Breast epithelium (tissue), 3 donors: ENCODE results near the gene ZNF614.
"Not testable (repeated sequence)": the region's sequence is repeated elsewhere in the genome, so short reads cannot be mapped to it uniquely, and the experiment has no call there.

ENCODE experiments used
- POLR2A ChIP-seq: fragments of 450-650 bp; IDR thresholded peaks from one replicate; pipeline ENCODE4 v1.6.1; 2016; ENCODE audit warnings: antibody characterized with exemption, mild to moderate bottlenecking, moderate library complexity
- POLR2AphosphoS5 ChIP-seq, 3 donors: sonication (generic); formaldehyde crosslinking; IDR thresholded peaks; one replicate each; pipeline ENCODE4 v1.6.1; 2017; ENCODE audit warnings: antibody characterized with exemption in 3 of 3
- TF ChIP-seq, protein P1 (sequence below), 3 donors: fragments of 450-650 bp; IDR thresholded peaks; one replicate each; pipeline ENCODE4 v1.5.1; 2016 to 2017; ENCODE audit warnings: antibody characterized with exemption in 3 of 3, mild to moderate bottlenecking in 3 of 3, moderate library complexity in 3 of 3

DNA sequence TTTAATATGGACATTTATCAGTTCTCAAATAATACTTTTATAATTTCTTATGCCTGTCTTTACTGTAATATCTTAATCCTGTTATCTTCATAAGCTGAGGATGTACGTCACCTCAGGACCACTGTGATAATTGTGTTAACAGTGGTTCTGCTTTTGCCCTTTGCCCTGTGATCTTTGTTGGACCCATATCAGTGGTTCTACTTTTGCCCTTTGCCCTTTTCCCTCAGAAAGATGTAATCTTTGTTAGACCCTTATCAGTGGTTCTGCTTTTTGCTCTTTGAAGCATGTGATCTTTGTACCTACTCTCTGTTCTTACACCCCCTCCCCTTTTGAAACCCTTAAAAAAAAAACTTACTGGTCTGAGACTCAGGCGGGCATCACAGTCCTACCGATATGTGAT lies 28.3 kb upstream of the ZNF614 start:
- TF ChIP-seq, protein P1, sequence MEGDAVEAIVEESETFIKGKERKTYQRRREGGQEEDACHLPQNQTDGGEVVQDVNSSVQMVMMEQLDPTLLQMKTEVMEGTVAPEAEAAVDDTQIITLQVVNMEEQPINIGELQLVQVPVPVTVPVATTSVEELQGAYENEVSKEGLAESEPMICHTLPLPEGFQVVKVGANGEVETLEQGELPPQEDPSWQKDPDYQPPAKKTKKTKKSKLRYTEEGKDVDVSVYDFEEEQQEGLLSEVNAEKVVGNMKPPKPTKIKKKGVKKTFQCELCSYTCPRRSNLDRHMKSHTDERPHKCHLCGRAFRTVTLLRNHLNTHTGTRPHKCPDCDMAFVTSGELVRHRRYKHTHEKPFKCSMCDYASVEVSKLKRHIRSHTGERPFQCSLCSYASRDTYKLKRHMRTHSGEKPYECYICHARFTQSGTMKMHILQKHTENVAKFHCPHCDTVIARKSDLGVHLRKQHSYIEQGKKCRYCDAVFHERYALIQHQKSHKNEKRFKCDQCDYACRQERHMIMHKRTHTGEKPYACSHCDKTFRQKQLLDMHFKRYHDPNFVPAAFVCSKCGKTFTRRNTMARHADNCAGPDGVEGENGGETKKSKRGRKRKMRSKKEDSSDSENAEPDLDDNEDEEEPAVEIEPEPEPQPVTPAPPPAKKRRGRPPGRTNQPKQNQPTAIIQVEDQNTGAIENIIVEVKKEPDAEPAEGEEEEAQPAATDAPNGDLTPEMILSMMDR (IDR thresholded peaks at IDR 0.05), result not testable (repeated sequence)
- TF ChIP-seq POLR2A; POLR2AphosphoS5 (IDR thresholded peaks at IDR 0.05): not testable (repeated sequence)
